Fibroblast of peridontal ligament (primary cell): ENCODE results near the gene SPATA3.
A peak's percentile ranks its signal among the peaks of the same experiment; 100 is the strongest.
"Not testable (repeated sequence)": the region's sequence is repeated elsewhere in the genome, so short reads cannot be mapped to it uniquely, and the experiment has no call there.

Source experiments
- DNase-seq: peaks from one replicate; pipeline ENCODE4 v3.0.0-alpha.2; 2010; ENCODE audit errors: extremely low read depth

The SPATA3 gene

DNA sequence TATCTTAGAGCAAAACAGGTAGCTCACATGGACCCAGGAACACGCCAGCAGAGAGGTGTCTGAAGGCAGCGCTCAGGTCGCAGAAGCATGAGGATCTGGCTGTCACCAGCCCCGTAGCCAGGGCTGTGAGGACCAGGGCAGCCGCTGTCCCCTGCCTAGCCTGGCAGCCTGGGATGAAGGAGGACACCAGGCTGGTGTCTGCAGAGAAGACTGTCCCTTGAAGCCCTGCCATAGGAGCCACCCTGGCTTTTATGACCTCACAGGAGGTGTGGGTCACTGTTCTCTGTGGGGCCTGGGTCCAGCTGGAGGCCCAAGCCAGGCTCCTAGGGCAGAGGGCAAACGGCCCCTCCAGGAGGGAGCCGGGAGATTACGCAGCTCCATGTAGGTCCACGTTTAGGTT lies at the start of gene SPATA3:
SPATA3 (plus strand) TSS at position 301 of the 400 bp plus-strand sequence. CDS start 113 bp downstream, outside the sequence.
- no peak for DNase-seq

DNA sequence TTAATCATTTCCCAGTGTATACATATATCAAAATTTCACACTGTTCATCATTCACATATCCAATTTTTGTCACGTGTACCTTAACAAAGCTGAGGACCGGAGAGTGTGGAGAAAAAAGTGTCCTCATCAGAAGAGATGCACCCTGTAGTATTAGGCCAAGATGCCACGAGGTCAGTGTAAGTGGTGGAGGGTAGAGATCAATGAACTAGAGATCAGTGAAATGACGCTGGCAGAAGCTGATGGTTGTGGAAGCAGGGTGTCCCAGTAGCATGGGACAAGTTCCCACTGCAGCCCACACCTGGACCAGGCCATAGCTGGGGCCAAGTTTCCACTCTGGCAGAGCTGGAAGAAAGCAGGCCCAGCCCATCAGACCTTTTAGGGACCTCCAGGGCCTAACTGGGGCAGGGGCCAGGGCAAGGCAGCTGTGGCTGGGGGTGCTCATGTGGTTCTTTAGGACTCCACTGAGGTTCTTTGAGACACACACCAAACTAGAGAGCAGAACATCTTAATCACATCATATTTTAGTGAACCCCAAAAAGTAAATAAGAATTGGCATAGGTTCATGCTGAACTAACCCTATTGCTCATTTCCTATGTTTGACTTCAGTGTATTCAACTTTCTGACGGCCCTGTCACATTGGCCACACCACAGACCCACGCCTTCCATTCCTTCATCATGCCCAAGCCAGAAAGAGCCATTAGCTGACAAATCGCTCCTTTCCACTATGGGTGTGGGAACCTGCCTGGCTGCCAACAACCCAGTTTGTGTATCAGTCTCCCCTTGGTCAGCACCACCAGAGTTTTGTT lies 49.3 kb upstream of the SPATA3 start:
- no peak for DNase-seq

DNA sequence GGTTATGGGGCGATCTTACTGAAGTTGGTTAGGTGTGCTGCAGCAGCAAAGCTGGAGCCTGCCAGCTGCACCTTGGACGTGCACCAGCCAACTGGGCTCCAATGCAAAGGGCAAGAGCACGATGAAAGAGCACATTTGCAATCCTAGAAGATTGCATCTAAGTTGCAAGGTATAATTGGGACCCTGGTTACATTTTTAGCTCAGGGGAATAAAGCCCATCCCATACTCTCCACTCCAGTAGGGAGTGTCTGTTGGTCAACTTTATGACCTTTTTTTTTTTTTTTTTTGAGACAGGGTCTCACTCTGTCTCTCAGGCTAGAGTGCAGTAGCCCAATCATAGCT lies 48.7 kb upstream of the SPATA3 start:
- no peak for DNase-seq

DNA sequence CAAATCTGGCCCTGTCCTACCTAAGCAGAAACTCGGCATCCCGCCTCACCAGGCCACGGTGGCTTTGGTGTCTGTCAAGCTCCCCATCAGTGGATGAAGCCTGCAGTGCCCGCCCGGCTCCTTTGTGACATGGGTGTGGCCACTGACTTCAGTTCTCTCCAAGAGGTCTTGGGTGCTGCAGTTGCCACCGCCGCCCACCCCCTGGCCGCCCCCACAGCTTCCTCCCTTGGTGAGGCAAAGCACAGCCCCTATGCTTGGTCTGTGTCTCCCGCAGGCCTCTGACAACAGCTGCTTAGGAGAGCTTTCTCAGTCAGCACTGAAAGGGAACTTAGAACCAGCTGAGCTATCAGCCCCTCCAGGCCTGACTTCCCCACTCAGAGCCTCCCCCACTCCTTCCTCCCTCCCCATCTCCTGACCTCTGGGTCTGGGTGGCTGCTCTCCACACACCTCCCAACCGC lies 48.0 kb upstream of the SPATA3 start:
- DNase-seq, result no peak

DNA sequence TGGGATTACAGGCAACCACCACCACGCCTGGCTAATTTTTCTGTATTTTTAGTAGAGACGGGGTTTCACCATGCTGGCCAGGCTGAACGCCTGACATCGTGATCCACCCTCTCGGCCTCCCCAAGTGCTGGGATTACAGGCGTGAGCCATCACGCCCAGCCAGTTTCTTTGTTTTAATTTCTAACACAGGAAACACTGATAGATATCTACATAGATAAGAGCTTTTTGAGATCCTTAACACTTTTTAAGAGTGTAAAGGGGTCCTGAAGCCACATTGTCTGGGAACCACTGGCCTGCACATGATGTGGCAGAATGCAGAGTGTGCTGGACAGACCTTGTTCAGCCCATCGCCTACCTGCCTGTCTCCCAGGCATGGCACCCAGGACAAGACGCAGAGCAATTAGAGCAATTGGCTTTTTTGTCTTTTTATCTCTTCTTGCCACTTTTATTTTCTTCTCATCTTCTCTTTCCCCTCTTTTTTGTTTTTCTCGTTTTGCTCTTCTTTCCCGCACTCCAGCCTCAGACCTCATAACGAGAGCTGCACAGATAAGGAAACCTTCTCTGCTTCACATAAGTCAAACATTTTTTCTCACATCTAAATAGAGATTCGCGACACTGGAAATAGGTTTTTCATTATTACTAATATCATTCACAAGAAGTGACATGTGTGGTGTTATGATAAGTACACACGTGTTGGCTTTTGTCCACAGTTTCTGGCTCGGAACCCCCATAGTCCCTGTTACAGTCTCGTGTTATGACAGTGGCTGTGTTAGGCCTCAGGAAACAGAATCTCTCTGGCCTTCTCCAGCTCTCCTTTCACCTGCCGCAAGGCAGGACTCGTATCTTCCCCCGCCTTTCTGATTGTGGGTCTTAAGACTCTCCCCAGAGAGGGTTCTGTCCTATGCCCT lies 45.7 kb upstream of the SPATA3 start:
- DNase-seq, result no peak

DNA sequence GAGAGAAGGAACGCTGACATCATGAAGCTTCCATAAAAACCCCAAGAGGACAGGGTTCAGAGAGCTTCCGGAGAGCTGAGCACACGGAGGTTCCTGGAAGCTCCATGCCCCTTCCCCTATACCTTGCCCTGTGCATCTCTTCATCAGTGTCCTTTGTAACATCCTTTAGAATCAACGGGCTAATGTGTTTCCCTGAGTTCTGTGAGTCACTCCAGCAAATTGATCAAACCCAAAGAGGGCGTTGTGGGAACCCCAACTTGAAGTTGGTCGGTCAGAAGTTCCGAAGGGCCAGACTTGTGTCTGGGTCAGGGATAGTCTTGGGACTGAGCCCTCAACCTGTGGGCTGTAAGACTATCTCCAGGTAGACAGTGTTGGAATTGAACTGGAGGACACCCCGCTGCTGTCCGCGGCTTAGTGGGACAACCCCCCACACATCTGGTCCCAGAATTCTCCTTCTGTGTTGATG lies 45.0 kb upstream of the SPATA3 start:
- DNase-seq, result no peak

DNA sequence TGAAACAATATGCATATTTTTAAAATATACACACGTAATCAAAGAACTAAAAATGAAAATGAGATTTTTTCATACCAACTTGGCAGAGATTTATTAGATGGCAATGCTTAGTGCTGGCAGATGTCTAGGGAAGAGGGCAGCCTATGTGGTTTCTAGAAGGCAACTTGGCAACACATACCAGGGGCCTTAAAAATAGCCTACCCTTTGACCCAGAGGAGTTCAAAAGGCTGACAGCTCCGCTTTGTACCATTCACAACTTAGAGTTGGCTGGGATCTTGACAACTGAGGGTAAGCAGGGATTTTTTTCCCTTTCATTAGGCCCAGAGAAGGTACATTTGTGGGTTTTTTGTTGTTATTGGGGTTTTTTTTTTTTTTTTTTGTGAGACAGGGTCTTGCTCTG lies 44.5 kb upstream of the SPATA3 start:
- no peak for DNase-seq

DNA sequence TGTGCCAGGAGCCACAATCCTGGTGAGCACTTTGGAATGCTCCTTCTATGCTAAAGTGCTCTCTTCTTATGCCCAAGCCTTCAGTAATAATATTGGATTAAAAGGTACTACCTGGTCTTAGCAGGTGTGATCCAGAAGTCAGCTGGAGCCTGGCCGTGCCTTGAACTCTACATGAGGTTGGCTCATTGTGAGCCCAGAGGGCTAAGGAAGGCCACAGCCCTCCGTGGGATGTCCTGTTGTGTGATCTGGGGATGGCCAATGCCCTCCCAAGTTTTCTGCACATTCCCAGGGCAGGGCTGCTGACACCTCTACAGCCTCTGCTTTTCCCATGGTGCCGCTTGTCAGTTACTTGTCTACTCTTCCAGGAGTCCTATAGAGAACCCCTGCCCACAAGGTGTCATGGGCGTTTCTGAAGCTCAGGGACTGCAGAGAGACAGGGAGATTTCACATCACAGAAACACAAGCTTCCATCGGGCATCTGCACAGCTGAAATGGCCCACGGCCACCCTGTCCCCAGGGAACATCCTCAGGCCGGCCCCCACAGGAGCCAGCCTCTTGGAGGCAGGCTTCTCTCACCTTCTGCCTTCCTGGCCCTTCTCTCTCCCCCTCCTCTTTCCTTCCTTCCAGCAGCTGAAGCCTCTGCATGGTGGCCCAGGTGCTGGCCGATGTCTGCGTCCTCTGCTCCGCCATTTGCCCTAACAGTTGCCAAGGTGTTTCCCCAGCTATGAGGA lies 43.5 kb upstream of the SPATA3 start:
- DNase-seq, result no peak

DNA sequence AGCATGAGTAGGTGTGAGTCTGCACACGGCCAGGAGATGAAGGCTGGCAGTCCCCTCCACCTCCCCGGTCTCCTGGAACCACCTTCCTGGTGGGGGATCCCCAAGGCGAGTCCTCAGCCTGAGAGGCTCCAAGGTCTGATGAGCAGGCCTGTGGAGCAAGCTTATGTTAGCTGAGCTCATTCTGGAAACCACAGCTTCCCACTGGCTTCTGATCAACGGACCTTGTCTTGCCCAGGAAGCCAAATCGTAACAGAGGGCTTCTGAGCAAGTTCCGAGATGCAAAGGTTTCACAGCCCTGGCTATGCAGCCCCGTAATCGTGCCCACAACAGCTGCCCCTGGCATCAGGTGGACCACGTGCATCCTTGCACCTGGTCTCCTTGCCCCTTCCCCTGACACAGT lies 42.1 kb upstream of the SPATA3 start:
- DNase-seq, result no peak

DNA sequence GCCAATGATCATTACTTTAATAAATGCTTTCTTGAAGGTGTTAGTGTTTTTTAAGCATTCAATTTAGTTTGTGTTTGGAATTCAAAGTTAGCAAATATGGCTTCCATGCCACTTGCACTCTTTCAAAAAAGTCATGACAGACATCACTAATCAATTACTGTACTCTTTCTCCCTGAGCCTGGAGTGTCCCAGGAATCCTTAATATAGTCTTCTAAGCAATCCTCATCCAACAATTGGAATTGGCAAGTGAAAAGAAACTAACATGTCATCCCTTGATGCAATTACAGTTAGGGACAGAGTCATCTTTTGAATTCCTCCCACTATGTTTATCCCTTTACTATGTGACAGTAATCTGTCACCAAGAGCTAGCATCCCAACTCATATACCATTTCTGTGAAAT lies 41.2 kb upstream of the SPATA3 start:
- no peak for DNase-seq

DNA sequence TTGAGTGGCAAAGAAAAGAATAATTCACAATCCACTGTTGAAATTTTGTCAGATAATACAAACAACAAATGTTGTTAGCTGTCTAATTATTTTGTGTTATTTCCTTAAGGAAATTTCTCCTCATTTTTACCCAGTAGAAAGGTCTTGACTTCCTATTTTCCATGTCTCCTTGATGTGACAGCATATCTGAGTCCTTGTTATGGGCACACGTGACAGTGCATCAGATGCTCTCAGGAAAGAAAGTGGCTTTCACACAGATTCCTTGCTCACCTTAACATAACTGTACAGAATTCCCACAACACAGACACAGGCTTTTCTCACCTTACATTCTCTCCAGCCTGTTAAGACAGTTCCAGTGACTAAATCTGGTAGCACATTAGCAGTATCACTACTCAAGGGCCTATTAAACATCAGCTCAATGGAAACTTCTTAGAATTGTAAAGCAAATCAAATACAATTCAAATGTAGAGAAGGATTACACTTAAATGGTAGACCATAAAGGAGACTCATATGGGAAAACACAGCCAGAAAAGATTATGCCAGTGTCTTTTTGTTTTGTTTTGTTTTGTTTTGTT lies 40.7 kb upstream of the SPATA3 start:
- no peak for DNase-seq

DNA sequence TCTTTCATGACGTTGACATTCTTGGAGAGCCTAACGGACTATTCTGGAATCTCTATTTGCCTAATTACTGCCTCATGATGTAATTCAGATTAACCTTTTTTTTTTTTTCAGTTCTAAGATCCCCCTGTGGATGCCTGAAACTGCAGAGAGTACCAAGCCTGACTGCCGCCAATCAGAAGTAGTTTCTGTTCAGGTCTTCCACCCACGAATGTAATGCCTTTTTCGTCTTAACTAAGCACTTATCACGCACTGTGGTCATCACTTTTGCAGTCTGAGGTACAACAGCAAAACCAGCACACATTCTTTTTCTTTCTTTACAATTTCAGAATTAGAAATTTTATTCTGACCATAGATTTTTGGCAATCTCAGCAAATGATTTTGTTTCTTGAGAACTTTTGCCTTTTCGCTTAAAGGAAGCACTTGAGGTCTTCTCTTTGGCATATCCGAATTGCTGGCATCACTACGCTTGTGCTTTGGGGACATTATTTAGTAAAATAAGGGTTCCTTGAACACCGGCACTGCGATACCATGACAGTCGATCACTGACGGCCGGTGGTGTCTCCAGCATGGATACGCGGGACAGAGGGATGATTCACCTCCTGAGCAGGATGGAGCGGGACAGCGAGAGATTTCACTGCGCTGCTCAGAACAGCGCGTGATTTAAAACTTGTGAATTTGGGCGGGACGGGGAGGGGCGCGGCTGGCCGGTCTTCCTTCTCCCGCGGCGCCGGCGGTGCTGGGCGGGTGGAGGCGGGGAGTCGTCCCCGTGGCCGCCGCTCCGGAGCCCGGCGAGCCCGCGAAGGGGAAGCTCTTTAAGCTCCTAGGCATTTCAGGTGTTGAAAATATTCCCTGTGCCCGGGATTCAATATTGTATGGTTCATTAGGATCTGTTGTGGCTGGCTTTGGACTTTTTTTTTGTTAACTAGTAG lies 38.8 kb upstream of the SPATA3 start:
- DNase-seq, result peak; percentile 41

DNA sequence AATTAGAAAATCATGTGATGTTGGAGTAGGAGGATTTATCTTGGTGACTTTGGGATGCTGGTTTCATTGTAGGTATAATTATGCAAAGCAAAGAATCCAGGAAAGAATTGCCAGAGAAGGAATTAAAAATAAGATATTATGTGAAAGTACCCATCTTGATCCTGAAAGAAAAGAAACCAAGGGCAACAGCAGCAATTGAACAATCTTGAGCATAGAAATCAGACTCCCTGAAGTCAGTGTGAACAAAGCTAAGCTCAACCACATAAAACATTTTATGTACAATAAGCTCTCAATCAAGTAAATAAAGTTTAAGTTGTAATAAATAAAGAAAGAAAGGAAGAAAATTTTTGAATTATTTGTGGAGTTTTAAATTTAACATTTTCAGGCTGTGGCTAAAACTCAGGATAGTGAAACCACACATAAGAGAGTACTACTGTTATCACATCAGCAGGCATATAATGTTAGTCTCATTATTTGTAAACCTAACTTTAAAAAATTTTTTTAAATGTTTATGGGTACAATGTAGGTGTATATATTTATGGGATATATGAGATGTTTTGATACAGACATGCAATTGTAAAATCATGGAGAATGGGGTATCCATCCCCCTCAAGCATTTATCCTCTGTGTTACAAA lies 38.0 kb upstream of the SPATA3 start:
- no peak for DNase-seq

DNA sequence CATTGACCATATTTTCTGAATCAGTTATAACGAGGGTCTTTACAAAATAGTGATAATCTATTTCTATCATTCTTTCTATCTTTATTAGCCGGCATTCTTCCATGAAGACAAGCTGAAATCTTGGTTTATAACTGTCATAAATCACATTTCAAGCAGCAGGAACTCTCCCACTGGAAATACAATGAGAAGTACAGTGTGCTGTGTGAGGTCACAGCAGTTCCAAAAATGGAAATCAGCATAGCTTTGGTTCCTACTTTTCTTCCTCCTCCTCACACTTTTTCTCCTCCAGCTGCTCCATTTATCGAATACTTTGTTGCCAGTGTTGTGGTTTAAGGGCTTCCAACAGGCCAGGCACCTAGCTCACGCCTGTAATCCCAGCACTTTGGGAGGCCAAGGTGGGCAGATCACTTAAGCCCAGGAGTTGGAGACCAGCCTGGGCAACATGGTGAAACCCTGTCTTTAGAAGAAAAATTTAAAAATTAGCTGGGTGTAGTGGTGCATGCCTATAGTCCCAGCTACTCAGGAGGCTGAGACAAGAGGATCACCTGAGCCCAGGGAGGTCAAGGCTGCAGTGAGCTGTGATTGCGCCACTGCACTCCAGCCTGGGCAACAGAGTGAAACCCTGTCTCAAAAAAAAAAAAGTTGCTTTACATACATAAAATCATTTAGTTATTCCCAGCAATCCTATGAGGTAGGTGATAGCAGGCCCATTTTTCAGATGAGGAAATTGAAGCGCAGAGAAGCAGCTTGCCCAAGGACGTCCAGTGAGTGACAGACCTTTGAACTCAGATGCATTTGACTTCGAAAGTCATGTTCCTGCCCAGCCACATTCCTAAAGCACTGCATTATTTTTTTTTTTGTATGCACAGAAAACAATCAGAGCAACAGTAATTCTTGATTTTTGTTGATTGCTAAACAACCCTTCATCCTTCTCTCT lies 36.8 kb upstream of the SPATA3 start:
- DNase-seq, result no peak

DNA sequence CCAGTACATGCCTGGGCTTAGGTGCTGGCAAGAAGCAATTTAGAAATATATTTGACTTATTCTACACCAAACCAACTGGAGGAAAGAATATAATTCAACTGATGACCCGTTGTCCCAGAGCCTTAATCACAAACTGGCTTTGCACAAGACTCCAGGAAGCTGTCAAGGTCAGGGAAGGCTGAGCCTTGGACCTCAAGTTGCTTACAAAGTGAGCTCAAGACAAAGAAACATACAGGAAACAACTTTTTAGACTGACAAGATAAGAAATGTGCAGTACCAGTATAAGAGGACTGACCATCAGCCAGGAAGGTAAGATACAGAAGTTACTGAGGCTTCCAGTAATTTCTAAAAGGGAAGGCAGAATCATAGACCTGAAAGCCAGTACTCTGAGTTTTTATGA lies 35.9 kb upstream of the SPATA3 start:
- DNase-seq, result no peak

DNA sequence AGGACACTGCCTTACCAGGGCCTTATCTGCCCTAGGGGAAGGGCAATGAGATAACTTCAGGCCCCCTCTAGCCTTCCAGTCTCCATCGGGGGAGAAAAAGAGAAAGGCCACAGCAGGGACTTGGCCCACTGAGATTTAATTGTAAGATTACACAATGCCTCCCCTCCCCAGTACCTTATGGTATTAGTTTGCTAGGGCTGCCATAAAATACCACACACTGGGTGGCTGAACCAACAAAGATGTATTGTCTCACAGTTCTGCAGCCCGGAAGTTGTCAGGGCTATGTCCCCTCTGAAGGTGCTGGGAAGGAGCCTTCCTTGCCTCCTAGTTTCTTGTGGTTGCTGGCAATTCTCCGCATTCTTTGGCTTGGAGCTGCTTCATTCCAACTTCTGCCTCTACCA lies 34.8 kb upstream of the SPATA3 start:
- no peak for DNase-seq

DNA sequence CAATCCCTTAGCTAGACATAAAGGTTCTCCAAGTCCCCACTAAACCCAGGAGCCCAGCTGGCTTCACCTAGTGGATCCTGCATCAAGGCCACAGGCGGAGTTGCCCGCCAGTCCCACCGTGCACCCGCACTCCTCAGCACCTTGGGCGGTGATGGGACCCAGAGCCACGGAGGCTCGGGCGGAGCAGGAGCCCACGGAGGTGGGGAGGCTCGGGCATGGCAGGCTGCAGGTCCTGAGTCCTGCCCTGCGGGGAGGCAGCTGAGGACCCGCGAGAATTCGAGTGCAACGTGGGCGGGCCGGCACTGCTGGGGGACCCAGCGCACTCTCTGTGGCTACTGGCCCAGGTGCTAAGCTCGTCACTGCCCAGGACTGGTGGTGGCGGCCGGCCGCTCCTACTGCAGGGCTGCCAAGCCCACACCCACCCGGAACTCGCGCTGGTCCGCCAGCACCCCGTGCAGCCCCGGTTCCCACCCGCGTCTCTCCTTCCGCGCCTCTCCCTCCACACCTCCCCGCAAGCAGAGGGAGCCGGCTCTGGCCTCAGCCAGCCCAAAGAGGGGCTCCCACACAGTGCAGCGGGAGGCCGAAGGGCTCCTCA lies 31.7 kb upstream of the SPATA3 start:
- no peak for DNase-seq

DNA sequence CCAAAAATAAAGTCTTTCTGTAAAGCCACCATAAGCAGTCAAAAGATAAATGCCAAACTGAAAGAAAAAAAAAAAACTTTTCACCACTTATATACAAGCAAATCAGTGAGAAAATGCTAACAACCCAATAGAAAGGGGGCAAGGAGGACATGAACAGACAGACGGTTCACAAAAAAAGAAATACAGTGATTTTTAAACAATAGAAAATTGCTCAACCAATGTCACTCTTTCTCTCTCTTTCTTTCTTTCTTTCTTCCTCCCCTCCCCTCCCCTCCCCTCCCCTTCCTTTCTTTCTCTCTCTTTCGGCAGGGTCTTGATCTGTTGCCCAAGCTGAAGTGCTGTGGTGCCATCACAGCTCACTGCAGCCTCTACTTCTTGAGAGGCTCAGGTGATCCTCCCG lies 28.8 kb upstream of the SPATA3 start:
- DNase-seq, result no peak

DNA sequence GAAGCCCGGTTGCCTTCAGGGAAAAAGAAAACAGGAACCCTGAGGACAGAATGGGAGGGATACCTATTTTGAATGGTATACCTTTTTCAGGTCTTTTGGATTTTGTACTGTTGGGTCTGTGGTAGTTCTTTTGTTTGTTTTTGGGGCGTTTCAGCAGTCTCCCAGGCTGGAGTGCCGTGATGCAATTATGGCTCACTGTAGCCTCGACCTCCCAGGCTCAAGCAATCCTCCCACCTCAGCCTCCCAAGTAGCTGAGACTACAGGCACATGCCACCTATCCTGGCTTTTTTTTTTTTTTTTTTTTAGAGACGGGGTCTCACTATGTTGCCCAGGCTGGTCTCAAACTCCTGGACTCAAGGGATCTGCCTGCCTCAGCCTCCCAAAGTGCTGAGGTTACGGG lies 27.6 kb upstream of the SPATA3 start:
- not testable (repeated sequence) for DNase-seq
